GM19023 (cell line): ENCODE measurements around the gene MYORG.

ENCODE experiments used
- ATAC-seq: cut with Tn5 transposase; IDR thresholded peaks from one replicate; pipeline ENCODE4 v1.9.1; 2021; ENCODE audit warnings: mild to moderate bottlenecking, moderate library complexity; ENCODE audit not compliant: unreplicated experiment

The MYORG gene

DNA sequence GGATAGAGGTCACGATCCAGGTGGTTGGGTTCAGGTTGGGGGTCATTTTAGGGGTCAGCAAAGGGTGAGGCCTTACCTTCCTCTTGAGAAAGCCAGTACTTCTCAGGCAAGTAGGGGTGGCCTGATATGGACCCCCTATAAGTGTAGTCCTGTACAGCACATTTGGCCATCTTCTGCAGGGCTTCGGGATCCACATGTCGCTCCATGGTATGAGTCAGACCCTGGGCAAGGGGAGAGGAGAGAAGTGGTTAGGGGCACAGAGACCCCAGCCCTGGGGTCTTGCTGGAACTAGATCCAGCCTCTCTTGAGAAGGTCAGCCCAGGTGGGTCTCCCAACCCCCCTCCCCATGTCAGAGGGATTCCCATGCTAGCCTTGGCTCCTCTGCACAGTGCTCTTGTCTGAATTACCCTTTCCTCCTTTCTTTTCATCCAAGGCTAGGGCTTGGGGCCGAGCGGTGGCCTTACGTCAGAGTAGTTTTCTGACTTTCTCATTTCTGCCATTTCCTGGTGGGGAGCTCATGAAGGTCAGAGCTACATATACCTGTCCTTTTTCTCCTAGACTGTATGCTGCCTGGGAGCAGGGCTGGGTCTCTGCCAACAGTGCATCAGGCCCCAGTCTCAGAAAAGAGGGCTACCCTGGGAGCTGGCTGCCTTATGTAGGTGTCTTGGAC, 9.0 kb upstream of the MYORG start:
- ATAC-seq: no peak

DNA sequence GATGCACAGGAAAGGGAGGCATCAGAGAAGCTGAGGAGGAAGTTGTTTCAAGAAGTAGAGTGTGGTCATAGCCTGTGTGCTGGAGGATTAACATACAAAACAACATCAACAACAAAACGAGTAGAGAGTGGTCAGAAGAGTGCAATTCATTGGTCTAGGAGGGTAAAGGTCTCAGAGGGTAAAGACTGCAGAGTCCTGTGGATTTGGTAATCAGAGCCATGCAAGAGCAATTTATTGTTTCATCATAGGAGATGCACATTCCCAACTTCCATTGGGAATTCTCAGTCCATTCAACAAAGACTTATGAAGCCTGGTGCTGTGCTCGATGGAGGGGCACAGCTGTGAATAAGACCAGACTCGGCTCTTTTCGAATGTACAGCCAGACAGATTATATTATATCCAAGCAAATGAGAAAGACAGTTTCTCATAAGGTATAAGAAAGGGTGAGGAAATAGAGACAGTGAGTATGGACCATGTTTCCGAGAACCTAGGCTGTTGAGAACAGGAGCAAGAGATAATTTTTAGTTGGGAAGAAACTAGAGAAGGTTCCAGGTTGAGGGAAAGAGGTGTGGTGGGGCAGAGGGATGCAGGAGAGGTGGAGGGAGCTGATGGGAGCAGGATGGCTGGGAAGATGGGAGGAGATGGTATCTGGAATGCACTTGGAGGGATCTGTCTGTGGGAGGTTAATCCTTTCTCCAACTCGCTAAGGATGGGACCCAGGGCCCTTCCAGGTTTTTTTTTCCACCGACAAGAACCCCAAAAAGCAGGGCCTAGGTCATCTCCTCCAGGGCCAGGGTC, 7.9 kb upstream of the MYORG start:
- no peak for ATAC-seq

DNA sequence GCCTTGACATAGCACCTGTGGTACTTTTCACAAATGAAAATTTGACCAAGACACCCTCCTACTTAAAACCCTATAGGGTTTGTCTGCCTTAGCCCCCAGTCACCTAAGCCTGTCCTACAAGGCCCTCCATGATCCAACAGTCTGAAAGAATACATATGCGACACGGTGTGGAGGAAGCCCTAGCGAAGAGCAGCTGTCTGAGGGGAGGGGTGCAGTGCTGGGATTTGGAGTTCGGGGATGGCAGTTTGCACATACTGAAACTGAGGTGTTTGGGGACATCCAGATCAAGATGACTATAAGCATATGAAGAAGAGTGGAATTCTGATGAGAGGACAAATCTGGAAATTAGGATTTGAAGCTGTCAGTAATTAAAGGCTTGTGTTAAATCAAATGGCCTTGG, 7.2 kb upstream of the MYORG start:
- ATAC-seq: no peak

DNA sequence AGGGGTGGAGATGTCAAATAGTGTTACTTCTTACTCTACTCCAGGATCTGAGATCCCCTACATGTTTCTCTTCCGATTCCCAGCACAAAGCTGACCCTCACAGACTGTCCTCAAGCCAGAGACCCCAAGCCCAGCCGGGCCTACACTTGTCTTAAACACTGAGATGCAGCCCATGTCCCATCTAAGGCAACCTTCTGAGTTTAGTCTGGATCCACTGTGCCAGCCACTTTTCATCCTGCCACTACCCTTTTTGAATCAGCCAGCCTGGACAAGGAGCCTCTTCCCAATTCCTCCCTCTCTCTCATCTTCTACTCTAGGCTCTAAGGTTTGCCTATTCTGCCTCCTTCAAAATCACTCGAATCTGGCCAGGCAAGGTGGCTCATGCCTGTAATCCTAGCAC, 6.2 kb upstream of the MYORG start:
- no peak for ATAC-seq

DNA sequence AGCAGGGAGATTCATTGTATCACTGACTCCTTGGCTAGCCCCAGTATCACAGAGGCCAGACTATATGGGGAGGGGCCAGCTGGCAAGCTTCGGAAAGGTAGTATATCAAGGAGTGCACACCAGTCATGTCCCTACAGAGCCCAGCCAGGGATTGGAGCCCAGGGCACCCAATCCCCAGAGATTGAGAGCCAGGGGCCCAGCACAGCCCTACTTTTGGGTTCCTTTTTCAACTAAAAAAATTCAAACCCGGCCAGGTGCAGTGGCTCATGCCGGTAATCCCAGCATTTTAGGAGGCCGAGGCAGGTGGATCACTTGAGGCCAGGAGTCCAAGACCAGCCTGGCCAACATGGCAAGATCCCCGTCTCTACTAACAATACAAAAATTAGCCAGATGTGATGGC, 5.4 kb upstream of the MYORG start:
- ATAC-seq: no peak

DNA sequence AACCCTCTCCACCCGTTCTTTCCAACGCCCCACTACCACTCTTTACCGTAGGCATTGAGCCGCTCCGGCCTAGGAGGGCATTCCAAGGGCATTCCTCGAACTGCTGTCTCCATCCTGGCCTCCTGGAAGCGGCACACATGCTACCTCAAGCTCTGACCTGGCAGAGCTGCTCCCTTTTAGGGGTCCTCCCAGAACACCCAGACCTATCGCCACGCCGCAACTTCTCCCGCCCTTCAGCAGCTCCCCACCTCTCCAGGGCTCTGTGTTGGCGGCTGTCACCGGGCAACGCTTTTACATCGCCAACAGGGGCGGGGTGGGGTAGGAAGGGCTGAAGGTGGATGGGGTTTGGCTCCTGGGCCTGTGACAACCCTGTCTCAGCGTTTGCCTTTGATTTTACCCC, 4.6 kb upstream of the MYORG start:
- ATAC-seq: no peak

DNA sequence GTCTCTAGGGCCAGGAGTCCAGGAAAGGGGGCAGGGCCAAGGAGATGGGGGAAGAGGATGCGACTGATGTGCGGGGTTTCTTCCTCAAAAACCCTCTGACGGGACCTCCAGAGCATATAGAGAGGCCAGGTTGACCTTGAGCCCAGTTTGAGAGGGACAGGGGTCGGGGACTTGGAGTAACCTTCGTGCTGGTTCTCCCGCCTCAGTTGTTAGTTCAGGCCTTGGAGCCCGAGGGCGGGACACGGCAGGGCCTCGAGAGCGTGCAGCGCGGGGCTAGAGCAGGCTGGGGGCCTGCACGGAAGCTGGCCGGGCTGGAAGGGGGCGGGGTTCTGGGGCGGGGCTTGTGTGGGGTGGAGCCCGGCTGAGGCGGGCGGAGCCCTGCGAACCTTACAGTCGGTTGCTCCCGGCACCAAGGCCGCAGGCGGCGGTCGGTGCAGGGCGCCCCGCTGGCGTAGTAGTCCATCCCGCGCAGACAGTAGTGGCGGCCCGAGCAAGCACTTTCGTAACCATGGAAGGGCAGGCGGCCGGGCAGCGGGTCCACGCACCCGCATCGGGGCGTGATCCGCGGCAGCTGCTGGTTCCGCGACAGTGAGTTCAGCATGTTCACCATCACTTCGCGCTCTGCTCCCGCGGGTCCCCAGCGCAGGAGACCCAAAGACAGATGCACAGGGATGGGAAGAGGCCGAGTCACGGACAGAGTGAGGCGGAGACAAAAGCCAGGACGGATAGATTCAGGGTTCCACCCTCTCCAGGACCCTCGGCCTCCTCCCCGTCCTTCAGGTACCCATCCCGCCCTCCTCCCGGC, 4.0 kb upstream of the MYORG start:
- ATAC-seq: peak; percentile 30

DNA sequence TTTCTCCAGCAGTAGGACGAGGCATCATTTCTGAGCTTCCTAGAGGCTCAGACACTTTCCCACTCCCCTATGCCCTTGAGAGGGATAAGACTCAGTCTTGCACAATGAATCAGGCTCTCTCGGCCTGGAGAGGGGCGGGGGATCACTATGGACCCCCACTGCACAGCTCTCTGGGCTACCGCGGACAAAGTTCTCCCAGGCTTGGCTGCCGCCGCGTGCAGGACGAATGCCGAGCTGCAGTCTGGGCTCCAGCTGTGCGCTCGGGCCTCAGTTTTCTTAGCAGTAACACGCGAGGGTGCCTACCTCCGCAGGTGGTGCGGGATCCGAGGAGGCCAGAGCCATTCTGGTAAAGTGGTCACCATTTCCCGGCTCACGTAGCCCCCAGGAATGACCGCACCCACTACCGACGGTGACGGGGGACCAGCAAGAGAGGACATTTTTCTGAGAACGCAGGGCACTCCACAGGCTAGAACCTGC, 3.4 kb upstream of the MYORG start:
- no peak for ATAC-seq

DNA sequence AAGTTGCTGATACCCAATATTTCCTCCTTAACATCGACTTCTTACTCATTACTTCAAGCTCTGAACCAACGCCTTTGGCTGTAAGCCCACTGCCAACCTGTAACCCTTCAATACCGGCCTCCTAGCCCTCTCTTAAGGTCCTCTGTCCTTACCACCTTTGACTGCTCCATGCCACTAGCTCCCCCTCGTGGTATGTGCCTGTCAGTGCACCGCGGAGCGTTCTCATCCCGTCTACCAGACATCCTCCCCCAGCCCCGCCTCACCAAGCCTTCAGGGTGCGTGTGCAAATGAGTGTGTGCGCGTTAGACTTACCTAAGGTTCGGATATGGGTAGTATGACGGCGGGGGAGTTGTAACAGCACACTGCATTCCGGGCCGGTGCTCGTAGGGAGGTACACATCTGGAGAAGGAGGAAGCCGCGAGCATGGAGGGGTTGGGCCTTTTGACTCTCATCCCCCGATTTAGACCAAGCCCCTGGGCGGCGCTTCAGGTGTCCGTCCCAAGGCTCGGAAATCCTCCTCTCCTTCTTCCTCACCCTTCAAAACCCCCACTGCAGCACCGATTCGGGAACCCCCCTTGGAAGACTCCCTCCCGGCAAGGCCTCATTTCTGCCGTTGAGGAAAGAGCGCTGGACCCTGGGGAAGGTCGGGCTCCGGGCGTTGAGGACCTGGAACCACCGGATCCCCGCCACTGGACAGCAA, 2.8 kb upstream of the MYORG start:
- no peak for ATAC-seq

DNA sequence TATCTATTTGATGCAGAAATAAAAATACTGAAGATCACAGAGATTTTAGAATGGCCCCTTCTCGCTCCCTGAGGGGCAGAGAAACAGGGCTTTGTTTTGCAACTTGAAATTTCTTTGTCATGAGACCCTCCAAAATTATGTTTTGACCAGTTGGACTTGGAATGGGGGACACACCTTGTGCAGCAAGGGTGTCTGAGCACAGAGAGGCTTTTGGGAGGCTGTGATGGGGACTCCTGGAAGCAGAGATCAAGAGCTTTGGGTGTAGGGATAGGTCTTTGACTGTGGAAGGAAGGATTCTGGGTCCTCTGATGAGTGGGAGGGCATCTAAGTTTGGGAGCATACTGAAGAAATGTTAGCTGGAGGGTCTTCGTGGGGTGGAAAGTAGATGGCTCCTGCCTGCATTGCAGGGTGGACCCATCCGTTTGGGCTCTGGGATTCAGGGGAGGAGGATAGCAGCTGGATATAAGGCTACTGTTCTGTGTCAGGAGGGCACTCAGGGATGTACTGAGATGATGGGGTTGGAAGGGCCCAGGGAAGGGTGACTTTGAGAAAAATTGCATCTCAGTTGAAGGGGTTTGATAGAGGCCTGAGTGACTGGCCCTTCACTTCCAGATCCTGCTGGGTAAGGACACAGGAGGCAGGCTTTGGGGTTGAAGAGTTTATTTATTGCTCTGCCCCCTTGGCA, 1.8 kb upstream of the MYORG start:
- ATAC-seq: no peak

DNA sequence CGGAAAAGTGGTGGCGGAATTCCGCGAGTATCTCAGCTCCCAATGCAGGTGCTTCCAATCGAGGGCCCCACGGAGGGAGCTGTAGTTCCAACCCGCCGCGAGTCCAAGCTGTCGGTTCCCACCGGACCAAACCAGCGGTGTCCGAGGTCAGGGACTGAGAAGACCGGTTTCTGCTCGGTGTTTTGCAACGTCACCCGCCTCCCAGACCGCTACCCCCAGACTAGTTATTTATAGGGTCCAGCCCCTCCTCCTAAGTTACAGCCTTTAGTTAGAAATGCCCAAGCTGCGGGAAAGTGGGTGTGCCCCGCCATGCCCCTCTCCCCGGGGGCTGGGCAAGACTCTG, 677 bp upstream of the MYORG start:
- no peak for ATAC-seq

DNA sequence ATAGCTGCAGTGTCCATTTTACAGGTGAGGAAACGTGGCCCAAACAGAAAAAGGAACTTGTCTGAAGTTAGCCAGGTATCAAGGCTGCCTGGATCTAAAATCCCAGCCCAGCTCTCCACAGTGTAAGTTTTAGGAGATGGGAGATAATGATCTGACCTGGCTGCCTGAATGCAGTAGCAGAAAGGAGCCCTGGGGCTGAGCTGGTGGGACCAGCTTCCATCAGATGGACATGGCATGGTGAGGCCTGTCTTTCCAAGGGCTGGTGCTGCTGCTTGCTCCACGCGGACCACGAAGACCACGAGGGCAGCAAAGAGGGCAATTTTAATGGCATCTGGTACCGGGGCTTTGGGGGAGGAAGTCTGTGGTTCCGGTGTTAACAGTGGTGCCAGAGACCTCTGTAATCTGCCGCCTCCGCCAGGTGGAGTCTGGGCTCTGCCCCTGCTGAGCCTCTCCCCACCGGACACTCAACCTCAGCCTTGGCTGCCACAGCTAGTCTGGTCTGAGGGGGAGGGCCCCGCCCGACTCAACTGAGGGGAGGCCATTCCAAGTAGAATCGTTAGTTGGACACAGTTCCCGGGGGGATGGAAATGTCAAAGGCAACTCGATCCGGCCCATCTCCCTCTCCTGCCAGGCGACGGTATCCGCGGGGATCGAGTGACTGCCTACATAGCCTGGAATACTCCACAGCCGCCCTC, 650 bp downstream of the MYORG start:
- ATAC-seq: peak; percentile 19

DNA sequence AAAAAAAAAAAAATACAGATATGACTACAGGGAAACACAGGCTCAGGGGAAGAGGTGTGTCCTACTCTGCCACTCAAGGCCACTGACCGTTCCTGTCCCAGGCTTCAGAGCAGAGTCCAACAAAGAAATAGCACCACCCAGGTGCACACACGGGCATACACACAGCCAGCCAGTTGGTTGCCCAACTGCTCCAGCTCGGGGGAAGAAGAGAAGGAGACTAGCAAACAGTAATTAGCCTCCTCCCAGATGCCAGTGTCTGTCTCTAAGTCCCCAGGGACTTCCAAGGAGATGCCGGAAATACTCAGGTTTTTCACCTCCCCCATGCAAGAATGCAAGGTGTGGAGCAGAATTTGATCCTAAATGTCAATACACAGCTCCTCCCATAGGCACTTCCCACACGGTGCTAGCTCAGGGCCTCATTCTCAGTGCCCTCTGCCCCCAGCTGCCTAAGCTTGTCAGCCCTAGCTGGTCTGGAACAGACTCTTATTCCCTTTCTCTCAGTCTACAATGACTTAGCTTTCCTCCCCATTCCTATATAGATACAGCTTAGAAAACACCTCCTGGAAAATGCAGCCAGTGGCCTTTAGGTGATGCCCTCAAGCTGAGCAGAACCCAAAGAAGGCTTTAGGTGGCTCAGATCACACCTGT, 1.7 kb downstream of the MYORG start:
- ATAC-seq: no peak

DNA sequence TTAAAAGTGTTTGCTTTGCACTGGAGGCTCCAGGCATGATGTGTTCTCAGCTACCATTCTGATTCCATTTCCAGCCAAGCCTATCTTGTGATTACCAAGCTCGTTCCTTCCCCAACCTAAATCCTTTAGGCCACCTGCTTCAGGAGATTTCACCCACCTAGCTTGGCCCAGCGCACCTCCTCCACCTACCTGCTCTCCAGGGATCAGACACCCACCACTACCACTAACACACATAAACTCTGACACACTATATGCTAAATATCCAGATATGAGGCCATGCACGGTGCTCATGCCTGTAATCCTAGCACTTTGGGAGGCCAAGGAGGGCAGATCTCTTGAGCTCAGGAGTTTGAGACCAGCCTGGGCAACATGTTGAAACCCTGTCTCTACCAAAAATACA, 2.4 kb downstream of the MYORG start:
- no peak for ATAC-seq

DNA sequence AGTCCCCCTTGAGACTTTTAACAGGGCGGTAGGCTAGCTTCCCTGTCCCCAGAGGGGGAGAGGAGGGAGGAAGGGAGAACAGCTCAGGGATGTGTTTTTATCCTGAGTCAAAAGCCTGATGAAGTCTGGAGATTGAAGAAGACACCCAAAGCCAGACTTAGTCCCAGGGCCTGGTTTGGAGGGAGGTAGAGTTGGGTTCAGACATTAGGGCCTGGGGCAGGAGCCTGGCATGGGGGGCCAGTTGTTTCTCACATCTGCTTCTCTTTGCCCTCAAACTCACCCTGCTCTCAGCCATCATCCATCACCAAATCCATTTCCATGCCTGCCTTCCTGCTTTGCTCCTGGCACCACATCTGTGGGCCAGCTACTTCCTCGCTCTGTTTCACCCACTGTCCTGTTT, 2.9 kb downstream of the MYORG start:
- ATAC-seq: no peak

DNA sequence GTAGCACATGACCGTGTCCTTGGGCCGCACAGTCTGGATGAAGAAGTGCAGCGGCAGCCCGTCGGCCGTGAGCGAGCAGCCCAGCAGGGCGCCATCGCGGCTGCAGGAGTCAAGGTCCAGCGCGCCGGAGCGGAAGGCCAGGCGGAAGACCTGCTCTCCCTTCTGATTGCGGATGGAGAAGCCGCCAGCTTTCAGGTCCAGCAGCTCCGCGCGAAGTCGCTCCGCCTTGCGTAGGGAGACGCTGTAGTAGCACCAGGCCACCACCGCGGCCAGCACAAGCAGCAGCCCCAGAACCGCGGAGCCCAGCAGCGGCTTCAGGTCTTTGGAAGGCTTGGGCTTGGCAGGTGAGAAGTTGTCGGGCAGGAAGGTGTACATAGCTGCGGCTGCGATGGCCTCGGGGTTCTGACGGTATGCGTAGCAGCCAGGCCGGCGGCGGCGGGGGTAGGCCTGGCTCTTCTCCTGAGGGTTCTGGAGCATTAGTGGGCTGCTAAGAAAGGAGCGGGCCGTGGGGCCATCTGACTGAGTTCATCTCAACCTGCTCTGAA, 4.2 kb downstream of the MYORG start:
- no peak for ATAC-seq

DNA sequence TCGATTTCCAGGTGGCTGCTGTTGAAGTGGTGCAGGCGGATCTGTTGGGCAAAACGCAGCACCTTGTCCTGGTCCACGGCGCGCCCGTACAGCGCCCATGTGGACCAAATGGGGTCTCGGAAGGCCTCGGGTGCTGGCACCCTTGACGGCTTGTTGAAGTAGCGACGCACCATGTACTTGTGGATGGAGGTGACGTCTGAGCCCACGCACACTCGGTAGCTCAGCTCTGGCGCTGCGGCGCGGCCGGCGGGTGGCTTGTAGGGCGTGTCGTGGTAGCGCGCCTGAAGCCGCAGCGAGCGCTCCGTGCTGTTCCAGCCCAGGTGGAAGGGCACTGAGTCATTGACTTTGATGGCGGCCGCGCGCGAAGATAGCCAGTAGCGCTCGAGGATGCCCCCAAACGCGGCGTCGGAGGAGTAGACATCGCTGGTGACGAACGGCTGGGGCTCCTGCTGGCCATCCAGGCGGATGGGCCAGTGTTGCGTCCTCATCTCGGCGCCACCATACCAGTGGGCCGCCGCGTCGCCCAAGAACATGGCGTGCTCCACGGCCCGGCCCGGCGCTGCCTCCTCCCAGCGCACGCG, 4.7 kb downstream of the MYORG start:
- ATAC-seq: no peak

DNA sequence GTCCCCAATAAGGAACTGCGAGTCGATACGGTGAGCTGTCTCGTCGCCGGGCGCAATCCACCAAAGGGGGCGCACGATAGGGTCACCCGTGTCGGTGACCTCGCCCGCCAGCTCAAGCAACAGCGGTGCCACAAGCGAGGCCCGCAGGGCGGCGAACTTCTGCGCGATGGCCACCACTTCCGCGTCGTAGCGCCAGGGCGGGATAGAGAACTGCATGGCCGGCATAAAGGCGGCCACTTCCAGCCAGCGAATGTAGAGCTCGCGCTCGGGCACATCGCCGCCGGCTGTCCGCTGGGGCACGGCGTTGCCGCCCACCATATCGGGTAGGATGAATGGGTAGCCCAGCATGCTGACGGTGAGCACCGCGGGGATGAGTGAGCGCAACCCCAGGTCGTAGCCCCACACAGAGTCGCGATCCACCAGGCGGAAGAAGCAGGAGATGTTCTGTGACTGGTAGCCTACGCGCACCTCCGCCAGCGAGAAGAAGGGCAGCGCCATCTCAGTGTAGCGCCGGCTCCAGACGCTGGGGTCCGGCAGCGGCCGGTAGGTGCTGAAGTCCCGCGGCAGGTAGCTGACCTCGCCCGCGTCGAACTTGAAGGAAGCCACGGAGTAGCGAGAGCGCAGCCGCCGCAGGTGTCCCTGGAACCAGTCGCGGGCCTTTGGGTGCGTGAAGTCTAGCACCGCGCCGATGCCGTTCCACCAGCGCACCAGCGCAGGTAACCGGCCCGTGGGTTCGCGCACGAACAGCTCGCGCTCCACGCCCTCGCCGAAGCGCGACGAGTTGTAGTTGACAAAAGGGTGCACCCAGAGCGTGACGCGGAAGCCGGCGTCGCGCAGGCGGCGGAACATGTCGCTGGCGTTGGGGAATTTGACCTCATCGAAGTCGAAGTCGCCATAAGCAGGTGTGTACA, 5.5 kb downstream of the MYORG start:
- no peak for ATAC-seq
